Spleen (tissue), 7 donors: ENCODE results near the gene LRMDA.

Experiments used
- POLR2A ChIP-seq, 3 donors: fragments of 450-650 bp; IDR thresholded peaks; one replicate each; pipeline ENCODE4 v1.5.1; 2017; ENCODE audit warnings: antibody characterized with exemption in 3 of 3, mild to moderate bottlenecking in 1 of 3
- POLR2AphosphoS5 ChIP-seq, 3 donors: sonication (generic); formaldehyde crosslinking; IDR thresholded peaks; one replicate each; pipeline ENCODE4 v1.5.1; 2017; ENCODE audit warnings: antibody characterized with exemption in 3 of 3
- TF ChIP-seq, protein P1 (sequence below), 11 experiments: fragments of 200-600 bp in 7 of 11; fragments of 450-650 bp in 4 of 11; sonication (generic) in 4 of 11; IDR thresholded peaks in 8 of 11; conservative IDR thresholded peaks in 3 of 11; 1 replicate in 7 of 11; 2 replicates in 4 of 11; pipeline versions ENCODE4 v1.4.0 to v1.8.0; 2016 to 2021; ENCODE audit warnings: antibody characterized with exemption in 11 of 11, inconsistent platforms in 4 of 11, mild to moderate bottlenecking in 1 of 11
- donor health status: DM: no; HTN: no; CAD: no; lungs with moderate emphysema.
- donor health status: DM: no; HTN: no; CAD: no.
- donor health status: DM: no; HTN: no; CAD: no.

DNA sequence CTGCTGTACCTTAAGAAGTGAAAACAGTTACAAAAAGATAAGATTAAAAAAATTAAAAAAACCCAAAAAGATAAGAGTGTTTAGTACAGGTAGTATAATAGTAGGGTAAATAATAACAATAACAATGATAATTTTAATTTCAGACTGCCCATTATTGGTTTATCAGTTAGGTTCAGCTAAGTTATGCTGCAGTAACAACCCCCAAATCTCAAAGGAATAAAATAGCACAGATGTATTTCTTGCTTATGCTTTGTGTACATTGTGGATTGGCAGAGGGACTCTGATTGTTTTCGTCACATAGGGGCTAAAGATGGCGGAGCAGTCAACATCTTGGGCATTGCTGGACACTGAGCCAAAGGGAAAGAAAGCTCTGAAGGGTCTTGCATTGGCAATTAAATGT is 264.6 kb downstream of the LRMDA start:
- TF ChIP-seq POLR2A (IDR thresholded peaks at IDR 0.05) = no peak
- TF ChIP-seq, protein P1, sequence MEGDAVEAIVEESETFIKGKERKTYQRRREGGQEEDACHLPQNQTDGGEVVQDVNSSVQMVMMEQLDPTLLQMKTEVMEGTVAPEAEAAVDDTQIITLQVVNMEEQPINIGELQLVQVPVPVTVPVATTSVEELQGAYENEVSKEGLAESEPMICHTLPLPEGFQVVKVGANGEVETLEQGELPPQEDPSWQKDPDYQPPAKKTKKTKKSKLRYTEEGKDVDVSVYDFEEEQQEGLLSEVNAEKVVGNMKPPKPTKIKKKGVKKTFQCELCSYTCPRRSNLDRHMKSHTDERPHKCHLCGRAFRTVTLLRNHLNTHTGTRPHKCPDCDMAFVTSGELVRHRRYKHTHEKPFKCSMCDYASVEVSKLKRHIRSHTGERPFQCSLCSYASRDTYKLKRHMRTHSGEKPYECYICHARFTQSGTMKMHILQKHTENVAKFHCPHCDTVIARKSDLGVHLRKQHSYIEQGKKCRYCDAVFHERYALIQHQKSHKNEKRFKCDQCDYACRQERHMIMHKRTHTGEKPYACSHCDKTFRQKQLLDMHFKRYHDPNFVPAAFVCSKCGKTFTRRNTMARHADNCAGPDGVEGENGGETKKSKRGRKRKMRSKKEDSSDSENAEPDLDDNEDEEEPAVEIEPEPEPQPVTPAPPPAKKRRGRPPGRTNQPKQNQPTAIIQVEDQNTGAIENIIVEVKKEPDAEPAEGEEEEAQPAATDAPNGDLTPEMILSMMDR (IDR thresholded peaks at IDR 0.05 in 8 of 11, conservative IDR thresholded peaks at IDR 0.05 in 3 of 11) = no peak
- no peak for TF ChIP-seq POLR2AphosphoS5 (IDR thresholded peaks at IDR 0.05)
